H1 (cell line): ENCODE results near the gene HINT1.

ENCODE experiments used
- CREB1 ChIP-seq: IDR thresholded peaks from 2 replicates; pipeline ENCODE4 v1.6.1; 2012; ENCODE audit warnings: inconsistent platforms
- CTCF ChIP-seq, 3 experiments: IDR thresholded peaks; 1 replicate in 2 of 3; 2 replicates in 1 of 3; pipeline versions ENCODE4 v1.5.1 to v1.6.1; 2011; ENCODE audit warnings: low read length in 3 of 3, mild to moderate bottlenecking in 3 of 3, inconsistent platforms in 2 of 3, low read depth in 1 of 3, moderate library complexity in 1 of 3; ENCODE audit not compliant: insufficient read depth in 1 of 3; ENCODE audit errors: control extremely low read depth in 1 of 3
- EGR1 ChIP-seq: IDR thresholded peaks from 2 replicates; pipeline ENCODE4 v1.6.1; 2011; ENCODE audit warnings: low read depth, low read length, borderline replicate concordance
- EZH2 ChIP-seq: fragments of 200-600 bp; sonication (generic); IDR thresholded peaks from 2 replicates; pipeline ENCODE4 v1.7.1; 2012; ENCODE audit warnings: low read depth, mild to moderate bottlenecking, moderate library complexity, low read length, inconsistent platforms; ENCODE audit not compliant: severe bottlenecking
- MAFK ChIP-seq: IDR thresholded peaks from 2 replicates; pipeline ENCODE4 v1.6.1; 2012; ENCODE audit warnings: low read depth, mild to moderate bottlenecking, improper control_type of control experiment, low read length
- MAX ChIP-seq: IDR thresholded peaks from 2 replicates; pipeline ENCODE4 v1.6.1; 2012; ENCODE audit warnings: inconsistent platforms
- PHF8 ChIP-seq: fragments of 200-600 bp; sonication (generic); conservative IDR thresholded peaks from 2 replicates; pipeline ENCODE4 v1.7.1; 2012; ENCODE audit warnings: low read depth, mild to moderate bottlenecking, inconsistent platforms, low read length, moderate library complexity
- POLR2AphosphoS5 ChIP-seq: IDR thresholded peaks from 2 replicates; pipeline ENCODE4 v1.6.1; 2011; ENCODE audit warnings: low read depth, low read length
- SP1 ChIP-seq: IDR thresholded peaks from 2 replicates; pipeline ENCODE4 v1.6.1; 2011; ENCODE audit warnings: low read depth, low read length
- USF2 ChIP-seq: IDR thresholded peaks from 2 replicates; pipeline ENCODE4 v1.6.1; 2011; ENCODE audit warnings: low read length, improper control_type of control experiment

GRCh38 chr5:131167615-131168014, 2.6 kb upstream of the HINT1 start:
- TF ChIP-seq MAX (no peak), CTCF (IDR thresholded peaks at IDR 0.05; ENCODE audit: control extremely low read depth in 1 of 3, insufficient read depth in 1 of 3, low read depth in 1 of 3, low read length in 3 of 3) (no peak), POLR2AphosphoS5 (no peak), EGR1 (no peak), EZH2 (no peak), SP1 (no peak), MAFK (no peak), CREB1 (no peak), PHF8 (no peak), USF2 (no peak)
